Measurements from ENCODE around the gene PLPP2.

PLPP2 gene

DNA sequence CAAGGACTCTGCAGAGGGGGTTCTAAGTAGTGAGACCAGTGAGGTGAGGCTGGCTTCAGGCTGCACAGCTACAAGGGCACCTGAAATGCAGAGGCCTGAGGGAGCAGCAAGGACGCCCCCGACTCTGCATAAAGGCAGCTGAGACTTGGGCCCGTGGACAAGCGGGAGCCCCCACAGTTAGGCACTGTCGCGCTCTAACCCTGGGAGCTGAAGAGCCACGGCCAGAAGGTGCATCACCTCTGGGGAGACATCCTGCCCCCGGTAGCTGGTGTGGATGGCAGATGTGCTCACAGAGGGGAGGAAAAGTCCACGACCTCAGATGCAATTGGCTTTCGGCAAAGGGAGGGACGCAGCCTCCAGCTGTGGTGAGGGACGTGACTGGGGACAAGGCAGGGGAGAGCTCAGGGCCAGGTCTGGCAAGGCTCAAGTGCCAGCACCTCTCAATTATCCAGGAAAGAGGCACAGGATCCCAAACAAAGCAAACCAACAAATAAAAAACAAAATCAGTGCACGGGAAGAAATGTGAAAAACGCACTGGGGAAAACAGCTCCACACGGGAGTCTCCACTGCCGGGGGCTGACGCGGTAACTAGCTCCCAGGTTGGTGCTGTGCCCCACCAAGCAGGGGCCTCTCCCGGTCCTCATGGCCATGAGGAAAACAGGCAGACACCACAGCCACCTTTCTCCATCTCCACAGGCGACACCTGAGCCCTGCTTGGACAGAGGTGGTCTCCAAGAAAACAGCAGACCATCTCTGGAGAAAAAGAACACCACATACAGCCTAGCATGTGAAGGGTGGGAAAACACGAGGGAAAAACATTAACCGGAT is 23.0 kb upstream of the PLPP2 start:
- no peak for DNase-seq (ENCODE audit: low spot score)

GRCh38 chr19:313169-313987 is 22.2 kb upstream of the PLPP2 start:
- no peak for DNase-seq (ENCODE audit: low spot score)

DNA sequence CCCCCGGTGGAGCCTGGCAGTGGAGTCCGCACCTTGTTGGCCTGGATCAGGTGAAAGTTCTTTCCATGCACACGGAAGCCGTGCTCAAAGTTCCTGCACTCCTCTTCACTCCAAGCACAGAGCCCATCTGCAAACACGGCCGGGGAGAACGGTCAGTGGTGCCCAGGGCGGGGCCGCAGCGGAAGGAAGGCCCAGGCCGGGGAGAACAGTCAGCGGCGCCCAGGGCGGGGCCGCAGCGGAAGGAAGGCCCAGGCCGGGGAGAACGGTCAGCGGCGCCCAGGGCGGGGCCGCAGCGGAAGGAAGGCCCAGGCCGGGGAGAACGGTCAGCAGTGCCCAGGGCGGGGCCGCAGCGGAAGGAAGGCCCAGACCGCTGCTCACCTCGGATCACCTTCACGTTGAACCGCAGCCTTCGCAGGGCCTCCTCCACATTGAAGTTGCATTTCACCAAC is 20.6 kb upstream of the PLPP2 start:
- no peak for DNase-seq (ENCODE audit: low spot score)

- DNase-seq (ENCODE audit: low spot score), result no peak
These were observed 19.7 kb upstream of the PLPP2 start for GRCh38 chr19:310781-311496.

GRCh38 chr19:310141-310651 is 19.0 kb upstream of the PLPP2 start:
- no peak for DNase-seq (ENCODE audit: low spot score)

DNA sequence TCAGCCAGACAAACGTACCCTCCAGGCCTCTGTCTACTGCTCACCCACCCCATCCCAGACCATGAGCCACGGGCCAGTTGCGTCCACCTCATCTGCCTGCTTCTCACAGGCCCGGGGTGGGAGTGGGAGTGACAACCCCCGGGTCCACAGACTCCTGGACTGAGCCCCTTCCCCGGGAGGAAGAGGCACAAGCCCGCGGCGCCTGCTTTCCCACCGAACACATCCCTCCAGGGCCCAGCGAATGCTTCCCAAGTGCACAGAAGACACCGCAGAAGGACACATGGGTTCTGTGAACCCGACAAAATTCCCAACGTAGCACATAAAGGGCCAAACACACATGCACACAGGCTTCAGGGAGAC is 18.0 kb upstream of the PLPP2 start:
- DNase-seq (ENCODE audit: low spot score), result no peak

- DNase-seq (ENCODE audit: low spot score), result no peak
These were observed 17.4 kb upstream of the PLPP2 start for GRCh38 chr19:308471-309205.

- DNase-seq (ENCODE audit: low spot score), result no peak
These were observed 16.7 kb upstream of the PLPP2 start for GRCh38 chr19:307793-308420.

- no peak for DNase-seq (ENCODE audit: low spot score)
These were observed 15.9 kb upstream of the PLPP2 start for GRCh38 chr19:307111-307531.

GRCh38 chr19:306151-306900 is 15.1 kb upstream of the PLPP2 start:
- no peak for DNase-seq (ENCODE audit: low spot score)

DNA sequence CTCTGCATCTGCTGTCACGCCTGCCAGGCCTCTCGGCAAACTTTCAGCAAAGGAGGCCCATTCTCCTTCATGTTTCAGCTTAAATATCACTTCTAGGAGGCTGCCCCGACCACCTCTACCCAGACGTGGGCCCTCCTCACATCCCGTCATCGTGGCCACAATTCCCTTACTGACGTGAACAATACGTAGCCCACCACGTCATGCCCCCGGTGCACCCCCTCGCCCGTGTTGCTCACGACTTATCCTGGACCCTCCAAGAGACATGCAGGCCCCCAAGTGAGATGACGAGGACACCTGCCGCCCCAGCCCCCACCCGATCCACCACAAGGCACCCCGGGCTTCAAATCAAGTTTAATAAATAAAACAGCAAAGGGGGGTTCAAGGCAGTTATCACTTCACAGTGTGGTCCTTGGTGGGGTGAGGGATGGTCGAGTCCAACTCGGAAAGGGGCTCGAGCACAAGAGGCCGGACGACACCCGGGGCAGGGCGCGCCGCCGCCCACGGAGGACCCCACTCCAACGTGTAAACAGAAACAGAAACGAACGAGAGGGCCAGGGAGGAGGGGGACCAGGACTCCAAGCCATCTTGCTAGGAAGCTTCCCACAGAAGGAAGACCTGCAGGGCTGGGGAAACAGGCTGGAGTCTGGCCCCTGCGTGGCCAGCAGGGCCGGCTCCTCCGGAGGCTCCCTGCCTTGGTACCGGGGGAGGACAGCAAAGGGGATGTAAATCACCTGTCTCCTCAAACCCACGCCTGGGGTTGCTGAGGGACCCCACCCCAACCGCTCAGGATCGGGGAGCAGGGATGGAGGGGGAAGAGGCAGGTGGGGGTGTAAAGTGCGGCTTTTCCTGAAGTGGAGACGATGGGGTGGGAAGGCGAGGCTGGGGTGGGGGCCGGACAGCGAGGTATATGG is 14.3 kb upstream of the PLPP2 start:
- DNase-seq (ENCODE audit: low spot score), result no peak

- DNase-seq (ENCODE audit: low spot score), result peak; percentile 47
These were observed 5.4 kb upstream of the PLPP2 start for GRCh38 chr19:296476-297225.

- DNase-seq (ENCODE audit: low spot score), result peak; percentile 35
These were observed 4.6 kb upstream of the PLPP2 start for GRCh38 chr19:295687-296370.

- peak; percentile 82 for DNase-seq (ENCODE audit: low spot score)
These were observed 3.9 kb upstream of the PLPP2 start for GRCh38 chr19:294946-295686.

DNA sequence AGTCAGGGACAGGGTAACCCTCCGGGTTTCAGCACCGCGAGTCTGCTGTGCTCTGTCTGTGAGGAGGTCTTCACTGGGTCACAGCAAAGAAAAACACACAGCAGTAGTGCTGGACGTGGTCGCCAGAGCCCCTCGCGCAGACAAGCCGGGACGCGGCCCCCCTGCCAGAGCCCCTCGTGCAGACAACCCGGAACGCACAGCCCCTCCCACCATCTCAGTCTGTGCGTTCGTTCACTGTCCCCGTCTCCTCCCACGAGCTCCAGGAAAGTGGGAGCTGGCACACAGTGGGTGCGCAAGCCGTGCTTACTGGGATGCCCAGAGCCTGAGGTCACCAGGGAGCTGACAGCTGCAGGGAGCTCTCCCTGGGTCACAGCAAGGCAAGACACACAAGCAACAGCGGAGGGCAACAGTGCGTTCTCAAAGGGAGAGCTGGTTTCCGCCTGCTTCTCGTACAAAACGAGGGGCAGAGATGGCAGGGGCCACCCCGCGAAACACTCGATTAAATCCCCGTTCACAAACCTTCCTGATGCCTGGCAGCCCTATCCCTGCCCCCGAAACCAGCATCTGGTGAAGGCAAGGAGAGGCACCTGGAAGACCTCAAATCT is 3.2 kb upstream of the PLPP2 start:
- peak; percentile 56 for DNase-seq (ENCODE audit: low spot score)

DNA sequence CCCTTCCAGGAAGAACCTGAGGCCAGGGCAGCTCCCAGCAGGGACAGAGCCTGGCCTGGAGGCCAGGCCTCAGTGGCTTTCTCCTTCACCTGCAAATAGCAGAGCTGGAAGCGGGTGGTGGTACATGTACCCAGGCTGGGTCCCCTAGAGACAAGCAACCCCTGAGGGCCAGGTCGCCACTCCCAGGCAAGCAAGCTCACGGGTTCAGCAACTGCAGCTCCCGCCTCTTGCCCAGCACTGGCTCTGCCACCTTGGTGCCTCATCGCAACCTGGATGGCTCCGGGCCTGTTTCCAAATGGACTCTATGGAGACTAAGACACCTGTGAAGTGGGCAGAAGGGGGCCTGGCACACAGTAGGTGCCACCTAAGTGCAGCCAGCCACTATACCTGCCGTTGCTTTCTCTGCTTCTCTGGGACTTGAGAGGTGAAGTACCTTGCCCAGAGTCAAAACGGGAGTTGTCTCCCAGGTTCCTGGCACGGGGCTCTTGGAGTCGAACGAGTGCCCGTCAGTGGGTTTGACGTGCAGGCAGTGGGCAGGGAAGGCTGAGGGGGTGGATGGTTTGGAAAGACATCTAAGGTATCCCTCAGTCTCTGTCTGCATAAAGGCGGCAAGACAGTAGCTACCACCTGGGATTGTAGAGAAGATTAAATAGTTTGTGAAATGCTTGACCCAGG is 2.4 kb upstream of the PLPP2 start:
- DNase-seq (ENCODE audit: low spot score), result peak; percentile 39

Data from ecto neural progenitor cell (in vitro differentiated cells).